Liver (tissue), 9 donors: ENCODE data around the gene PLXNA3. TPM values are rescaled to one million over a fixed set of nuclear protein-coding genes. Genes with fewer than 3 reads are reported as not detected.

Experiments
- DNase-seq: peaks from one replicate; pipeline ENCODE4 v3.0.0-alpha.2; 2017; ENCODE audit warnings: low spot score
- H3K27ac ChIP-seq, 2 donors: one replicate each; pipeline ENCODE4 v1.7.0; 2013; ENCODE audit warnings: inconsistent platforms in 2 of 2, low read length in 2 of 2, control low read depth in 1 of 2, low read depth in 1 of 2, mild to moderate bottlenecking in 1 of 2
- H3K27me3 ChIP-seq, 4 donors: one replicate each; pipeline versions ENCODE4 v1.6.1 to v1.7.0; 2013; ENCODE audit warnings: low read length in 3 of 4, inconsistent platforms in 1 of 4, mild to moderate bottlenecking in 1 of 4, moderate library complexity in 1 of 4; ENCODE audit not compliant: control insufficient read depth in 4 of 4, insufficient read depth in 4 of 4
- H3K36me3 ChIP-seq, 4 donors: one replicate each; pipeline versions ENCODE4 v1.6.1 to v1.7.0; 2013; ENCODE audit warnings: low read length in 3 of 4, mild to moderate bottlenecking in 3 of 4, low read depth in 1 of 4, moderate library complexity in 1 of 4; ENCODE audit not compliant: control insufficient read depth in 4 of 4, insufficient read depth in 3 of 4
- H3K4me1 ChIP-seq, 4 donors: one replicate each; pipeline versions ENCODE4 v1.6.1 to v1.7.0; 2013; ENCODE audit warnings: low read length in 3 of 4, mild to moderate bottlenecking in 3 of 4, moderate library complexity in 1 of 4; ENCODE audit not compliant: control insufficient read depth in 4 of 4, insufficient read depth in 4 of 4
- H3K4me3 ChIP-seq, 3 donors: one replicate each; pipeline versions ENCODE4 v1.6.1 to v1.7.0; 2013; ENCODE audit warnings: low read length in 3 of 3, control low read depth in 1 of 3, low read depth in 1 of 3, mild to moderate bottlenecking in 1 of 3
- H3K9ac ChIP-seq, 2 donors: one replicate each; pipeline ENCODE4 v1.7.0; 2013; ENCODE audit warnings: low read length in 2 of 2, mild to moderate bottlenecking in 2 of 2, moderate library complexity in 2 of 2, control low read depth in 1 of 2, low read depth in 1 of 2
- H3K9me3 ChIP-seq, 4 donors: one replicate each; pipeline versions ENCODE4 v1.6.1 to v1.7.0; 2013; ENCODE audit warnings: low read length in 3 of 4; ENCODE audit not compliant: control insufficient read depth in 4 of 4
- EGR1 ChIP-seq, 2 donors: IDR thresholded peaks; 2 replicates each; pipeline ENCODE4 v1.6.1; 2016 to 2018; ENCODE audit warnings: antibody characterized with exemption in 2 of 2, low read depth in 2 of 2
- FOXA1 ChIP-seq: IDR thresholded peaks from 2 replicates; pipeline ENCODE4 v1.6.1; 2016; ENCODE audit warnings: antibody characterized with exemption
- FOXA2 ChIP-seq: IDR thresholded peaks from 2 replicates; pipeline ENCODE4 v1.6.1; 2016; ENCODE audit warnings: antibody characterized with exemption
- GABPA ChIP-seq, 2 donors: IDR thresholded peaks in 1 of 2; conservative IDR thresholded peaks in 1 of 2; 2 replicates each; pipeline ENCODE4 v1.6.1; 2016; ENCODE audit warnings: antibody characterized with exemption in 2 of 2, mild to moderate bottlenecking in 1 of 2, moderate library complexity in 1 of 2
- HNF4A ChIP-seq, 2 donors: conservative IDR thresholded peaks; 2 replicates each; pipeline ENCODE4 v1.6.1; 2016; ENCODE audit warnings: antibody characterized with exemption in 2 of 2, mild to moderate bottlenecking in 2 of 2
- HNF4G ChIP-seq: IDR thresholded peaks from 2 replicates; pipeline ENCODE4 v1.6.1; 2016; ENCODE audit warnings: antibody characterized with exemption
- JUND ChIP-seq, 2 donors: IDR thresholded peaks; 2 replicates each; pipeline ENCODE4 v1.6.1; 2016; ENCODE audit warnings: antibody characterized with exemption in 2 of 2
- NR2F2 ChIP-seq: IDR thresholded peaks from 2 replicates; pipeline ENCODE4 v1.6.1; 2016; ENCODE audit warnings: antibody characterized with exemption
- RAD21 ChIP-seq, 2 donors: IDR thresholded peaks; 2 replicates each; pipeline ENCODE4 v1.6.1; 2016; ENCODE audit warnings: antibody characterized with exemption in 2 of 2, mild to moderate bottlenecking in 2 of 2
- RXRA ChIP-seq, 2 donors: IDR thresholded peaks; 2 replicates each; pipeline ENCODE4 v1.6.1; 2017 to 2018; ENCODE audit warnings: antibody characterized with exemption in 2 of 2, mild to moderate bottlenecking in 1 of 2
- SP1 ChIP-seq: IDR thresholded peaks from 2 replicates; pipeline ENCODE4 v1.6.1; 2018; ENCODE audit warnings: antibody characterized with exemption, mild to moderate bottlenecking
- TAF1 ChIP-seq: conservative IDR thresholded peaks from 2 replicates; pipeline ENCODE4 v1.6.1; 2016; ENCODE audit warnings: antibody characterized with exemption, mild to moderate bottlenecking
- YY1 ChIP-seq: IDR thresholded peaks from 2 replicates; pipeline ENCODE4 v1.6.1; 2016; ENCODE audit warnings: antibody characterized with exemption, mild to moderate bottlenecking
- WGBS: extraction: QIAGEN DNeasy Blood & Tissue Kit; methylation state at CpG from one replicate; pipeline ENCODE4 v1.1.7; 2013; 5-methylcytosine and 5-hydroxymethylcytosine counted together
- polyA plus RNA-seq, 2 donors: library from polyadenylated mRNA; stranded (reverse) in 1 of 2; unstranded in 1 of 2; fragments of 200-250 nt in 1 of 2; fragments of >200 nt in 1 of 2; fragmentation: Nextera tagmentation in 1 of 2; extraction: Ambion mirVana in 1 of 2; gene quantifications; one replicate each; pipeline versions ENCODE4 v1.2.1 to v1.2.3, GENCODE V29; 2013 to 2015
- total RNA-seq, 2 donors: library from RNA; depleted of rRNA; stranded (reverse); fragments of >200 nt; gene quantifications; one replicate each; pipeline ENCODE4 v1.2.3, GENCODE V29; 2014
- TF ChIP-seq, protein P1 (sequence below): IDR thresholded peaks from 2 replicates; pipeline ENCODE4 v1.6.1; 2016; ENCODE audit warnings: antibody characterized with exemption, mild to moderate bottlenecking
- TF ChIP-seq, protein P2 (sequence below): IDR thresholded peaks from 2 replicates; pipeline ENCODE4 v1.6.1; 2016; ENCODE audit warnings: antibody characterized with exemption
- TF ChIP-seq, protein P3 (sequence below): fragments of 150-350 bp; IDR thresholded peaks from 2 replicates; pipeline ENCODE4 v1.5.1; 2017; ENCODE audit warnings: improper control_type of control experiment, low read depth, low read length; ENCODE audit not compliant: missing input control
- TF ChIP-seq, protein P4 (sequence below): IDR thresholded peaks from 2 replicates; pipeline ENCODE4 v1.6.1; 2016; ENCODE audit warnings: antibody characterized with exemption
- TF ChIP-seq, protein P5 (sequence below): IDR thresholded peaks from 2 replicates; pipeline ENCODE4 v1.6.1; 2016; ENCODE audit warnings: antibody characterized with exemption
- donor health status: healthy.
- donor health status: healthy.
- donor health status: healthy.
- donor health status: healthy.
- donor health status: healthy.

PLXNA3 gene
- total and polyA plus RNA-seq, 4 donors, result 1.1 to 1.7 (median 1.5) TPM

DNA sequence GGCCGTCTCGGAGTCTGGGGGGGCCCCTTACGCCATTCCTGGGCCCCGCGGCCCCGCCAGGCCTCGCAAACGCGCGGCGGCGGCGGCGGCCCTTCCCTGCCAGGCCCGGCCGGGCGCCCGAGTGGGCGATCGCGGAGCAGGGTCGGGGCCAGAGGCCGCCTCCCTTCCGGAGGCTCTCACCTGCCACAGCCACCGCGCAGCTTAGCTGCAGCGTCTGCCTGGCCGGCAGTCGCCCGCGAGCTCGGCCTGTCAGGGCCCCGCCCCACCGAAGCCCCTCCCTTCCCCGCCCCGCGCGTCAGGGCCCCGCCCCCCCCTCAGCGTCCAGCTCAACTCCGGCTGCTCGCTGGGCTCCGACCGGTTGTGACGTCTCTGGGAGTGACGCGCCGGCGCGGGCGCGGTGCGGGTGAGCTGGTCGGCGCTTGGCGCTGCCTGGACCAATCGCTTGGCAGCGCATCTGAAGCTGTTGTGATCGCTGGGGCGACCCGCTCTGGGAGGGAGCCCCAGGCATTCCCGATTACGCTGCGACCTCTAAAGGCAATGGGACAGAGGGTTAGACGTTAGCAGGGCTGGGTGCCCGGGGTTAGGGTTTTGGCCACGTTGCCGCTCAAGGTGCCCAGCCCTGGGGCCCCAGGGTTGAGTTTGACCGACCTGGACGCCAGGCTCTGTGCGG, 32.5 kb downstream of the PLXNA3 start, which contains the start of gene SLC10A3 (continued):
- TF ChIP-seq TAF1, result peak; percentile 60
- no peak for TF ChIP-seq EGR1 (IDR thresholded peaks at IDR 0.05; ENCODE audit: low read depth in 2 of 2)
- no peak for TF ChIP-seq NR2F2
- peak; percentile 58 for TF ChIP-seq SP1

DNA sequence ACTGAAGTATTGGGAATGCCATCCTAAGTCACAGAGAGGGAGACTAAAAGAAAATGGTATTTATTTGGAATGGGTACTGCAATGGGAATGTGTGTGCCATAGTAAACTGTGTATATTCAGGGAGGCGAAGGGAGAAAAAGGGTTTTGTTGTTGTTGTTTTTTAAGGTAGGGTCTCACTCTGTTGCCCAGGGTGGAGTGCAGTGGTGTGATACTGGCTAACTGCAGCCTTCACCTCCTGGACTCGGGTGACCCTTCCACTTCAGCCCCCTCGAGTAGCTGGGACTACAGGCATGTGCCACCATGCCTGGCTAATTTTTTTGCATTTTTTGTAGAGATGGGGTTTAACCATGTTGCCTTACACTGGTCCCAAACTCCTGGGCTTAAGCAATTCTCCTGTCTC, 36.6 kb downstream of the PLXNA3 start:
- 90% methylated on average over 3 of the region's 3 CpGs for WGBS
- no peak for TF ChIP-seq TAF1
- no peak for TF ChIP-seq EGR1 (IDR thresholded peaks at IDR 0.05; ENCODE audit: low read depth in 2 of 2)
- no peak for TF ChIP-seq GABPA (IDR thresholded peaks at IDR 0.05 in 1 of 2, conservative IDR thresholded peaks at IDR 0.05 in 1 of 2)
- TF ChIP-seq, protein P1, sequence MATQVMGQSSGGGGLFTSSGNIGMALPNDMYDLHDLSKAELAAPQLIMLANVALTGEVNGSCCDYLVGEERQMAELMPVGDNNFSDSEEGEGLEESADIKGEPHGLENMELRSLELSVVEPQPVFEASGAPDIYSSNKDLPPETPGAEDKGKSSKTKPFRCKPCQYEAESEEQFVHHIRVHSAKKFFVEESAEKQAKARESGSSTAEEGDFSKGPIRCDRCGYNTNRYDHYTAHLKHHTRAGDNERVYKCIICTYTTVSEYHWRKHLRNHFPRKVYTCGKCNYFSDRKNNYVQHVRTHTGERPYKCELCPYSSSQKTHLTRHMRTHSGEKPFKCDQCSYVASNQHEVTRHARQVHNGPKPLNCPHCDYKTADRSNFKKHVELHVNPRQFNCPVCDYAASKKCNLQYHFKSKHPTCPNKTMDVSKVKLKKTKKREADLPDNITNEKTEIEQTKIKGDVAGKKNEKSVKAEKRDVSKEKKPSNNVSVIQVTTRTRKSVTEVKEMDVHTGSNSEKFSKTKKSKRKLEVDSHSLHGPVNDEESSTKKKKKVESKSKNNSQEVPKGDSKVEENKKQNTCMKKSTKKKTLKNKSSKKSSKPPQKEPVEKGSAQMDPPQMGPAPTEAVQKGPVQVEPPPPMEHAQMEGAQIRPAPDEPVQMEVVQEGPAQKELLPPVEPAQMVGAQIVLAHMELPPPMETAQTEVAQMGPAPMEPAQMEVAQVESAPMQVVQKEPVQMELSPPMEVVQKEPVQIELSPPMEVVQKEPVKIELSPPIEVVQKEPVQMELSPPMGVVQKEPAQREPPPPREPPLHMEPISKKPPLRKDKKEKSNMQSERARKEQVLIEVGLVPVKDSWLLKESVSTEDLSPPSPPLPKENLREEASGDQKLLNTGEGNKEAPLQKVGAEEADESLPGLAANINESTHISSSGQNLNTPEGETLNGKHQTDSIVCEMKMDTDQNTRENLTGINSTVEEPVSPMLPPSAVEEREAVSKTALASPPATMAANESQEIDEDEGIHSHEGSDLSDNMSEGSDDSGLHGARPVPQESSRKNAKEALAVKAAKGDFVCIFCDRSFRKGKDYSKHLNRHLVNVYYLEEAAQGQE, result no peak
- no peak for TF ChIP-seq RXRA (IDR thresholded peaks at IDR 0.05)
- TF ChIP-seq SP1, result no peak
- Histone ChIP-seq H3K4me3 (no peak overlapping the region), H3K36me3 (no peaks in the 10 kb centered on the region), H3K27ac (no peak overlapping the region), H3K4me1 (peaks cover 0 to 2% (median under 1%) of the 10 kb centered on the region in 4 donors), H3K9me3 (no peaks in the 10 kb centered on the region), H3K9ac (no peak overlapping the region), H3K27me3 (peaks cover 0 to 3% (median 0%) of the 10 kb centered on the region in 4 donors)
- DNase-seq, result no peak

DNA sequence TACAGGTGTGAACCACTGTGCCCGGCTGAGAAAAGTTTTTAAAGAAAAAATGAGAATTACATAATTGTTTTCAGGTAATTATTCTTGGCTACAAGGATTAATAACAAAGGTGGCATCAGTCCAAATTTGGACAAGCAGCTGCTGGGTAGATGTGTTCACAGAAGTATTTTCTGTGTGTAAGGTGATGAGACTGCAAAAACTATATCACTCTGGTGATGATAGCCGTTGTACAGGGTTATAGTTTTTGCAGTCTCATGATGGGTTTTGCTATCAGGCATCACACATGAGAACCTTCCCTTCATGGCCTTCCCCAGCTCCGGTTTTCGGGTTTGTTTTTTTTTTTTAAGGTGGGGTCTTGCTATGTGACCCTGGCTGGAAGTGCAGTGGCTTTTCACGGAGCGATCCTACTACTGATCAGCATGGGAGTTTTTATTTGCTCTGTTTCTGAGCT, 37.4 kb downstream of the PLXNA3 start:
- peaks cover 0 to 2% (median 0%) of the 10 kb centered on the region in 4 donors for H3K4me1 ChIP-seq
- H3K36me3 ChIP-seq, result no peaks in the 10 kb centered on the region
- DNase-seq, result no peak
- H3K9me3 ChIP-seq, result no peaks in the 10 kb centered on the region
- TF ChIP-seq SP1 (no peak), JUND (IDR thresholded peaks at IDR 0.05) (no peak), GABPA (IDR thresholded peaks at IDR 0.05 in 1 of 2, conservative IDR thresholded peaks at IDR 0.05 in 1 of 2) (no peak), RAD21 (IDR thresholded peaks at IDR 0.05) (no peak), FOXA2 (no peak), FOXA1 (no peak), RXRA (IDR thresholded peaks at IDR 0.05) (no peak), EGR1 (IDR thresholded peaks at IDR 0.05; ENCODE audit: low read depth in 2 of 2) (no peak), TAF1 (no peak), HNF4G (no peak), YY1 (no peak), NR2F2 (no peak), HNF4A (conservative IDR thresholded peaks at IDR 0.05) (no peak)
- TF ChIP-seq, protein P2, sequence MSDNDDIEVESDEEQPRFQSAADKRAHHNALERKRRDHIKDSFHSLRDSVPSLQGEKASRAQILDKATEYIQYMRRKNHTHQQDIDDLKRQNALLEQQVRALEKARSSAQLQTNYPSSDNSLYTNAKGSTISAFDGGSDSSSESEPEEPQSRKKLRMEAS, result no peak
- TF ChIP-seq, protein P3, sequence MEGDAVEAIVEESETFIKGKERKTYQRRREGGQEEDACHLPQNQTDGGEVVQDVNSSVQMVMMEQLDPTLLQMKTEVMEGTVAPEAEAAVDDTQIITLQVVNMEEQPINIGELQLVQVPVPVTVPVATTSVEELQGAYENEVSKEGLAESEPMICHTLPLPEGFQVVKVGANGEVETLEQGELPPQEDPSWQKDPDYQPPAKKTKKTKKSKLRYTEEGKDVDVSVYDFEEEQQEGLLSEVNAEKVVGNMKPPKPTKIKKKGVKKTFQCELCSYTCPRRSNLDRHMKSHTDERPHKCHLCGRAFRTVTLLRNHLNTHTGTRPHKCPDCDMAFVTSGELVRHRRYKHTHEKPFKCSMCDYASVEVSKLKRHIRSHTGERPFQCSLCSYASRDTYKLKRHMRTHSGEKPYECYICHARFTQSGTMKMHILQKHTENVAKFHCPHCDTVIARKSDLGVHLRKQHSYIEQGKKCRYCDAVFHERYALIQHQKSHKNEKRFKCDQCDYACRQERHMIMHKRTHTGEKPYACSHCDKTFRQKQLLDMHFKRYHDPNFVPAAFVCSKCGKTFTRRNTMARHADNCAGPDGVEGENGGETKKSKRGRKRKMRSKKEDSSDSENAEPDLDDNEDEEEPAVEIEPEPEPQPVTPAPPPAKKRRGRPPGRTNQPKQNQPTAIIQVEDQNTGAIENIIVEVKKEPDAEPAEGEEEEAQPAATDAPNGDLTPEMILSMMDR, result no peak
- TF ChIP-seq, protein P1, result no peak
- TF ChIP-seq, protein P4, sequence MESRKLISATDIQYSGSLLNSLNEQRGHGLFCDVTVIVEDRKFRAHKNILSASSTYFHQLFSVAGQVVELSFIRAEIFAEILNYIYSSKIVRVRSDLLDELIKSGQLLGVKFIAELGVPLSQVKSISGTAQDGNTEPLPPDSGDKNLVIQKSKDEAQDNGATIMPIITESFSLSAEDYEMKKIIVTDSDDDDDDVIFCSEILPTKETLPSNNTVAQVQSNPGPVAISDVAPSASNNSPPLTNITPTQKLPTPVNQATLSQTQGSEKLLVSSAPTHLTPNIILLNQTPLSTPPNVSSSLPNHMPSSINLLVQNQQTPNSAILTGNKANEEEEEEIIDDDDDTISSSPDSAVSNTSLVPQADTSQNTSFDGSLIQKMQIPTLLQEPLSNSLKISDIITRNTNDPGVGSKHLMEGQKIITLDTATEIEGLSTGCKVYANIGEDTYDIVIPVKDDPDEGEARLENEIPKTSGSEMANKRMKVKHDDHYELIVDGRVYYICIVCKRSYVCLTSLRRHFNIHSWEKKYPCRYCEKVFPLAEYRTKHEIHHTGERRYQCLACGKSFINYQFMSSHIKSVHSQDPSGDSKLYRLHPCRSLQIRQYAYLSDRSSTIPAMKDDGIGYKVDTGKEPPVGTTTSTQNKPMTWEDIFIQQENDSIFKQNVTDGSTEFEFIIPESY, result no peak
- TF ChIP-seq, protein P5, sequence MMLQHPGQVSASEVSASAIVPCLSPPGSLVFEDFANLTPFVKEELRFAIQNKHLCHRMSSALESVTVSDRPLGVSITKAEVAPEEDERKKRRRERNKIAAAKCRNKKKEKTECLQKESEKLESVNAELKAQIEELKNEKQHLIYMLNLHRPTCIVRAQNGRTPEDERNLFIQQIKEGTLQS, result no peak
- WGBS, result 87% methylated on average over 6 of the region's 6 CpGs
- H3K27ac ChIP-seq, result no peak overlapping the region
- no peak overlapping the region for H3K4me3 ChIP-seq
- H3K27me3 ChIP-seq, result peaks cover 0 to 3% (median 0%) of the 10 kb centered on the region in 4 donors
- H3K9ac ChIP-seq, result no peak overlapping the region
